Measurements from ENCODE around the gene LDLRAD1. TPM values are rescaled to one million over a fixed set of nuclear protein-coding genes. Genes with fewer than 3 reads are reported as not detected.

The LDLRAD1 gene, protein sequence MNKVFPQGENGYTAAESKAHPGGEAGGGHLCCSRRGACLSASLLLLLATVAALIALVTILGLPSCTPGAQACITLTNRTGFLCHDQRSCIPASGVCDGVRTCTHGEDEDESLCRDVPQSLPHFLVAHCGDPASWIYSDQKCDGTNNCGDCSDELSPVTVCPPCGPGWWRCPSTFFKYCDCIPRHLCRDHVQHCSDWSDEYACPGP
- total RNA-seq: not detected in 2 replicates
- polyA plus RNA-seq: not detected in 2 replicates

DNA sequence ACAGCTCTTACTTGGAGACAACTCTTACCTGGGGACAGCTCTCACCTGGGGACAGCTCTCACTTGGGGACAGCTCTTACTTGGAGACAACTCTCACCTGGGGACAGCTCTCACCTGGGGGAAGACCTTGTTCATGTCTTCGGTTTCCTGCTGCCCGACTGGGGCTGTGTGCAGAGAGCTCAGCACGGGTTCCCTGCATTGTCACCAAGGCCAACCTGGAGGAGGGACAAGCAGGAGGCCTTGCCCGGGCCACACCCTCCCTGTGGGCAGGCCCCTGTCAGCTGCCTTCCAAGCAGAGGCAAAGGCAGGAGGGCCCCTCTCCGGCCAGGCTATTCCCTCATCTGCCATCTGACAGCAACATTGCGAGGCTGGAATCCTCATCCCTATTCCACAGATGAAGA, at the start of gene LDLRAD1:
TSS of gene LDLRAD1 (minus strand) at position 208 of the 400 bp plus-strand sequence. CDS start at position 134, 74 bp downstream.
- TF ChIP-seq, protein P1, sequence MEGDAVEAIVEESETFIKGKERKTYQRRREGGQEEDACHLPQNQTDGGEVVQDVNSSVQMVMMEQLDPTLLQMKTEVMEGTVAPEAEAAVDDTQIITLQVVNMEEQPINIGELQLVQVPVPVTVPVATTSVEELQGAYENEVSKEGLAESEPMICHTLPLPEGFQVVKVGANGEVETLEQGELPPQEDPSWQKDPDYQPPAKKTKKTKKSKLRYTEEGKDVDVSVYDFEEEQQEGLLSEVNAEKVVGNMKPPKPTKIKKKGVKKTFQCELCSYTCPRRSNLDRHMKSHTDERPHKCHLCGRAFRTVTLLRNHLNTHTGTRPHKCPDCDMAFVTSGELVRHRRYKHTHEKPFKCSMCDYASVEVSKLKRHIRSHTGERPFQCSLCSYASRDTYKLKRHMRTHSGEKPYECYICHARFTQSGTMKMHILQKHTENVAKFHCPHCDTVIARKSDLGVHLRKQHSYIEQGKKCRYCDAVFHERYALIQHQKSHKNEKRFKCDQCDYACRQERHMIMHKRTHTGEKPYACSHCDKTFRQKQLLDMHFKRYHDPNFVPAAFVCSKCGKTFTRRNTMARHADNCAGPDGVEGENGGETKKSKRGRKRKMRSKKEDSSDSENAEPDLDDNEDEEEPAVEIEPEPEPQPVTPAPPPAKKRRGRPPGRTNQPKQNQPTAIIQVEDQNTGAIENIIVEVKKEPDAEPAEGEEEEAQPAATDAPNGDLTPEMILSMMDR (IDR thresholded peaks at IDR 0.05; ENCODE audit: low read depth, low read length): no peak

DNA sequence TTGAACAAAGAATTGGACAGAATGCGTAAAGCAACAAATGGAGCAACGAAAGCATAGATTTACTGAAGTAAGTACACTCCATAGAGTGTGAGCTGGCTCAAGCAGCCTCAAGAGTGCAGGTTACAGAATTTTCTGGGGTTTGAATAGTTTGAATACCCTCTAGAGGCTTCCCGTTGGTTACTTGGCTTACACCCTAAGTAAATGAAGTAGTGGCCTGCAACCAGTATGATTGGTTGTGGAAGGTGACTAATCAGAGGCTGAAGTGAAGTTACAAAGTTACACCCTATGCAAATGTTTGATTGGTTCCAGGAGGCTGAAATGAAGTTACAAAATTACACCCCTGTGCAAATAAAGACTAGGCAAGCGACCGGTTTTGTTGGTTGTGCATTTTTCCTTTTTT, 46.3 kb upstream of the LDLRAD1 start:
- H3K4me1 ChIP-seq (ENCODE audit: low read depth): no peaks in the 10 kb centered on the region
- no peak overlapping the region for H3K27ac ChIP-seq
- no peak for DNase-seq (ENCODE audit: low read depth in 1 of 2, low spot score in 1 of 2)
- H3K27me3 ChIP-seq: no peaks in the 10 kb centered on the region
- H3K36me3 ChIP-seq: no peaks in the 10 kb centered on the region
- H3K4me3 ChIP-seq: no peak overlapping the region
- TF ChIP-seq, protein P1 (IDR thresholded peaks at IDR 0.05; ENCODE audit: low read depth, low read length): no peak
- H3K9me3 ChIP-seq (ENCODE audit: low read depth): no peaks in the 10 kb centered on the region

More for the DNA sequence above, at the start of gene LDLRAD1:
- Histone ChIP-seq H3K27ac (no peak within 1 kb of the TSS), H3K27me3 (no peaks in the 10 kb centered on the region), H3K36me3 (no peaks in the 10 kb centered on the region), H3K4me3 (no peak within 1 kb of the TSS), H3K4me1 (ENCODE audit: low read depth) (no peaks in the 10 kb centered on the region), H3K9me3 (ENCODE audit: low read depth) (no peaks in the 10 kb centered on the region)
- DNase-seq (ENCODE audit: low read depth in 1 of 2, low spot score in 1 of 2): no peak

DNA sequence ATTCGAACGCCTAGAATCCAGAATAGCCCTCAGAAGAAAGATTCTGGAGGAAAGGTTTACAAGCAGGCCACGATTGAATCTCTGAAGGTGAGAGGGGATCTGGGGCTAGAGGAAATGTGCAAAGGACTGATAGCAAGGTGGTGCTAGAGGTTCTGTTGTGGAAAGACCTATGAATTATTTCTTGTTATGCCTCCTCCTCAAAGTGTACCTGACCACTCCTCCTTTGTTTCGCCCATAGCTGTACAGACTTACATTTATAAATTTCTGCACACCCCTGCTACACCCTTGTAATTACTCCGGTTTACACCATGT, 36.4 kb upstream of the LDLRAD1 start:
- H3K4me3 ChIP-seq: peak overlapping the region; percentile 81
- peak overlapping the region; percentile 96 for H3K27ac ChIP-seq
- H3K27me3 ChIP-seq: no peaks in the 10 kb centered on the region
- peaks cover 14% of the 10 kb centered on the region for H3K4me1 ChIP-seq (ENCODE audit: low read depth)
- TF ChIP-seq, protein P1 (IDR thresholded peaks at IDR 0.05; ENCODE audit: low read depth, low read length): no peak
- DNase-seq (ENCODE audit: low read depth in 1 of 2, low spot score in 1 of 2): no peak
- no peaks in the 10 kb centered on the region for H3K36me3 ChIP-seq
- no peaks in the 10 kb centered on the region for H3K9me3 ChIP-seq (ENCODE audit: low read depth)

DNA sequence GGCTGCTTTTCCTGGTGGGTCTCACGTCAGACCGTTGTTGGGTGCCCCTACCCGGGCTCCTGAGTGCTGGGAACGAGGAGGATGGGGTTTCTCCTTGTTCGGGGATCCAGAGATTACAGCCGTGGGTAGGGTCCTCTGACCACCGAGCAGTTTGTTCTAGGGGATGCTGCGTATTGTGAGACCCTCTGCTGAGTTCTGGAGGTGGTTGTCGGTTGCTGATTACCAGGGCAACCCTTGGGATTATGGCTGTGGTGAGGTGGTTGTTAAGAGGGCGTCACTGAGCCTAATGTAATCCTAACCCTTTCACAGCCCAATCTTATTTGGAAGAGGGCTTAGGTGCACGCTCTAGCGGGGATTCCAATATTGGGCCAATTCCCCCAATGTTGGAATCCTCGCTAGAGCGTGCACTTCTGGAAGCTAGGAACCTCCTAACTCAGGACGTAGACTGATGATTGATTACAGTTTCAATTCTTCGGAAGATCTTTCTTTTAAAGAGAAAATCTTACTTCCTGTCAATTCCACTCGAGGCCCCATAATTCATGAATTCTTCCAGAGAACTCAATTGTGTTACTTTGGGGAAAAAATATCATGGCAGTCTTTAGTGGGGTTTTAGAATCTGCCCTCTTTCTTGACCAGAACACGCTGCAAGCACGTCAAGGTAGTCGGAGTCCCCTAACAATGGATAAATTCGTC, 35.9 kb upstream of the LDLRAD1 start:
- Histone ChIP-seq H3K27me3 (no peaks in the 10 kb centered on the region), H3K36me3 (no peaks in the 10 kb centered on the region), H3K4me3 (peak overlapping the region; percentile 81), H3K9me3 (ENCODE audit: low read depth) (no peaks in the 10 kb centered on the region), H3K27ac (peak overlapping the region; percentile 96), H3K4me1 (ENCODE audit: low read depth) (peaks cover 14% of the 10 kb centered on the region)
- TF ChIP-seq, protein P1 (IDR thresholded peaks at IDR 0.05; ENCODE audit: low read depth, low read length): no peak
- peak in 1 of 2 donors; percentile 29 for DNase-seq (ENCODE audit: low read depth in 1 of 2, low spot score in 1 of 2)

DNA sequence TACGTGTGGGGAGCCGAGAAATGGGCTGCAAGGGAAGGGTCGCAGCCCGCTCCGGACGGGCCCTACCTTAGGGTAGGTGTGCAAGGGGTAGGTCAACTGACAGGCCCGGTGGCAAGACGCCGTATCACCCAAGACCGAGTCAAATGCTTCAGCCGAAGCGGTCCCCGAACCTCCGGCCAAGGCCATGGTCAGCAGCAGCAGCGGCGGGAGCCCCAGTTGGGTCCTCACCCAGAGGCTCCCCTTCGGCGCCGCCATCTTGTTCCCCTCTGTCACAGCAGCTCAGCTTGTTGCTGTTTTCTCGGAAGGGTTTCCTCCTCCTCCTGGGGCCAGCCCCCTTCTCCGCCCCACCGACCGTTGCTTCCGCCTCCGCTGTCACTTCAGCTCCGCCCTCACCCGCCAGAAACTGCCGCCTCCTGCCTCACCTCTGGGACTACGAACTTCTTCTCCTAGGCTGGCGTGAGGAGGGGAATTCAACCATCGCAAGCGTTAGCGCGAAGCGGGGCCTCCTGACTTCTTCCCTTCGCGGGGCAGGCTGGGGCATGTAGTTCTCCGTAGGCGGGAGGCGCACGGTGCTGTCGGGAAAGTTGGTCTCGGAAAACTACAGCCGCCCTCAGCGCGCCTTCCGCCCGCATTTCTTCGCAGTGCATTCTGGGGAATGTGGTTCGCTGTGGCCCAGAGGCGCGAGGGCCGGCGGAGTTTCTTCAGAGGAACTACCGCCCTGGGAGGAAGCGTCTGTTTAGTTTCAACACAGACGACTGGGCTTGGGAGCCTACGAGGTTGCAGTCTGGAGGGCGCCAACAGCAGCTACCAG, 35.2 kb upstream of the LDLRAD1 start, which contains the start of the genes TCEANC2 and TMEM59:
TSS of gene TCEANC2 (plus strand) at position 675 of the 811 bp plus-strand sequence. CDS start 815 bp downstream, outside the sequence.
TSS of gene TMEM59 (minus strand) at position 271 of the 811 bp plus-strand sequence. CDS start at position 255, 16 bp downstream.
- H3K27ac ChIP-seq: peak within 1 kb of the TSS; percentile 96
- peaks cover 14% of the 10 kb centered on the region for H3K4me1 ChIP-seq (ENCODE audit: low read depth)
- no peaks in the 10 kb centered on the region for H3K36me3 ChIP-seq
- H3K9me3 ChIP-seq (ENCODE audit: low read depth): no peaks in the 10 kb centered on the region
- peak within 1 kb of the TSS; percentile 81 for H3K4me3 ChIP-seq
- no peaks in the 10 kb centered on the region for H3K27me3 ChIP-seq
- TF ChIP-seq, protein P1 (IDR thresholded peaks at IDR 0.05; ENCODE audit: low read depth, low read length): no peak
- peak; percentile 97 to 100 for DNase-seq (ENCODE audit: low read depth in 1 of 2, low spot score in 1 of 2)
